HepG2 (cell line): ENCODE measurements around the gene CMTM2. TPM values are rescaled to one million over a fixed set of nuclear protein-coding genes. Genes with fewer than 3 reads are reported as not detected.

Source experiments
- CCAR2 ChIP-seq: fragments of 200-400 bp; formaldehyde crosslinking; optimal IDR thresholded peaks from 2 replicates; pipeline ENCODE3; 2018; ENCODE audit warnings: low read depth, mild to moderate bottlenecking, low read length, moderate library complexity
- FOXP1 ChIP-seq, 2 experiments: fragments of 450-650 bp in 1 of 2; IDR thresholded peaks; 2 replicates each; pipeline ENCODE4 v1.6.1; 2017 to 2018; ENCODE audit warnings: antibody characterized with exemption in 1 of 2
- HNF4A ChIP-seq: sonication (generic); formaldehyde crosslinking; IDR thresholded peaks from 2 replicates; pipeline ENCODE4 v1.4.0; 2020; ENCODE audit warnings: missing genetic modification reagents
- HOXA9 ChIP-seq: sonication (generic); formaldehyde crosslinking; IDR thresholded peaks from 2 replicates; pipeline ENCODE4 v1.8.1; 2022; ENCODE audit warnings: missing genetic modification reagents, mild to moderate bottlenecking, moderate library complexity, borderline replicate concordance
- IKZF1 ChIP-seq: fragments of 450-650 bp; IDR thresholded peaks from 2 replicates; pipeline ENCODE4 v1.7.1; 2016
- KAT7 ChIP-seq: IDR thresholded peaks from 2 replicates; pipeline ENCODE4 v1.6.1; 2018; ENCODE audit warnings: borderline replicate concordance, missing compliant biosample characterization
- NBN ChIP-seq: fragments of 450-650 bp; conservative IDR thresholded peaks from 2 replicates; pipeline ENCODE4 v1.6.1; 2017
- NKX3-1 ChIP-seq: sonication (generic); formaldehyde crosslinking; IDR thresholded peaks from 2 replicates; pipeline ENCODE4 v1.5.0; 2020; ENCODE audit warnings: missing genetic modification reagents
- PRMT3 ChIP-seq: sonication (generic); formaldehyde crosslinking; IDR thresholded peaks from 2 replicates; pipeline ENCODE4 v1.8.1; 2022; ENCODE audit warnings: low read depth, mild to moderate bottlenecking, moderate library complexity, missing genetic modification reagents, borderline replicate concordance
- SNAPC2 ChIP-seq: sonication (generic); formaldehyde crosslinking; IDR thresholded peaks from 2 replicates; pipeline ENCODE4 v1.8.1; 2022; ENCODE audit warnings: mild to moderate bottlenecking, missing genetic modification reagents
- SP1 ChIP-seq, 2 experiments: fragments of 450-650 bp in 1 of 2; sonication (generic) in 1 of 2; formaldehyde crosslinking in 1 of 2; IDR thresholded peaks; 2 replicates each; pipeline versions ENCODE4 v1.4.0 to v1.6.1; 2016 to 2020; ENCODE audit warnings: missing genetic modification reagents in 1 of 2
- TERF1 ChIP-seq: sonication (generic); formaldehyde crosslinking; IDR thresholded peaks from 2 replicates; pipeline ENCODE4 v1.8.0; 2022; ENCODE audit warnings: mild to moderate bottlenecking, missing genetic modification reagents, moderate library complexity
- U2AF1 ChIP-seq: fragments of 200-400 bp; formaldehyde crosslinking; optimal IDR thresholded peaks from 2 replicates; pipeline ENCODE3; 2017; ENCODE audit warnings: mild to moderate bottlenecking, low read depth, low read length
- ZFP41 ChIP-seq: sonication (generic); formaldehyde crosslinking; IDR thresholded peaks from 2 replicates; pipeline ENCODE4 v1.4.0; 2020; ENCODE audit warnings: mild to moderate bottlenecking, missing genetic modification reagents, borderline replicate concordance
- ZNF17 ChIP-seq: sonication (generic); formaldehyde crosslinking; IDR thresholded peaks from 2 replicates; pipeline ENCODE4 v1.5.0; 2020; ENCODE audit warnings: mild to moderate bottlenecking, missing genetic modification reagents
- ZNF3 ChIP-seq: IDR thresholded peaks from 2 replicates; pipeline ENCODE4 v1.7.0; 2017; ENCODE audit warnings: inconsistent platforms
- ZNF558 ChIP-seq: sonication (generic); formaldehyde crosslinking; IDR thresholded peaks from 2 replicates; pipeline ENCODE4 v1.9.0; 2022; ENCODE audit warnings: mild to moderate bottlenecking, missing genetic modification reagents, borderline replicate concordance
- ZNF605 ChIP-seq: sonication (generic); formaldehyde crosslinking; IDR thresholded peaks from 2 replicates; pipeline ENCODE4 v1.8.0; 2022; ENCODE audit warnings: mild to moderate bottlenecking, missing genetic modification reagents
- ZNF678 ChIP-seq: sonication (generic); formaldehyde crosslinking; IDR thresholded peaks from 2 replicates; pipeline ENCODE4 v1.4.0; 2020; ENCODE audit warnings: mild to moderate bottlenecking, missing genetic modification reagents
- ZNF761 ChIP-seq: sonication (generic); formaldehyde crosslinking; conservative IDR thresholded peaks from 2 replicates; pipeline ENCODE4 v1.4.0; 2020; ENCODE audit warnings: mild to moderate bottlenecking, missing genetic modification reagents
- ZNF772 ChIP-seq: sonication (generic); formaldehyde crosslinking; IDR thresholded peaks from 2 replicates; pipeline ENCODE4 v1.5.0; 2020; ENCODE audit warnings: mild to moderate bottlenecking, missing genetic modification reagents
- ZNF773 ChIP-seq: sonication (generic); formaldehyde crosslinking; IDR thresholded peaks from 2 replicates; pipeline ENCODE4 v1.4.0; 2020; ENCODE audit warnings: missing genetic modification reagents, borderline replicate concordance
- ZSCAN20 ChIP-seq: sonication (generic); formaldehyde crosslinking; IDR thresholded peaks from 2 replicates; pipeline ENCODE4 v1.4.0; 2020; ENCODE audit warnings: missing genetic modification reagents, mild to moderate bottlenecking, borderline replicate concordance
- polyA plus RNA-seq, 8 experiments: library from polyadenylated mRNA; depleted of rRNA in 3 of 8; stranded (reverse) in 7 of 8; unstranded in 1 of 8; fragments of >200 nt; fragmentation: Illumina TruSeq in 4 of 8; extraction: Trizol in 4 of 8; gene quantifications; 2 replicates each; pipeline versions ENCODE4 v1.2.1 to v1.2.3, GENCODE V29; 2011 to 2016; ENCODE audit warnings: low read depth in 4 of 8, missing spikeins in 1 of 8, mixed read lengths in 1 of 8; ENCODE audit not compliant: insufficient read depth in 1 of 8
- total RNA-seq, 5 experiments: library from RNA; depleted of rRNA; stranded (reverse); fragments of >200 nt; fragmentation: Illumina TruSeq; extraction: Trizol; gene quantifications; 2 replicates each; pipeline ENCODE4 v1.2.3, GENCODE V29; 2016; ENCODE audit warnings: low read depth in 1 of 5
- TF ChIP-seq, protein P1 (sequence below): sonication (generic); formaldehyde crosslinking; IDR thresholded peaks from 2 replicates; pipeline ENCODE4 v1.8.1; 2023; ENCODE audit warnings: mild to moderate bottlenecking, inconsistent platforms, moderate library complexity, missing genetic modification reagents, borderline replicate concordance
- TF ChIP-seq, protein P2 (sequence below): sonication (generic); formaldehyde crosslinking; IDR thresholded peaks from 2 replicates; pipeline ENCODE4 v1.4.0; 2020; ENCODE audit warnings: mild to moderate bottlenecking, low read depth, missing genetic modification reagents

The CMTM2 gene
- total and polyA plus RNA-seq, 2 of the 13 experiments (the other 11 are each of a cell fraction or from before 2014, with no cell fraction given) = not detected

DNA sequence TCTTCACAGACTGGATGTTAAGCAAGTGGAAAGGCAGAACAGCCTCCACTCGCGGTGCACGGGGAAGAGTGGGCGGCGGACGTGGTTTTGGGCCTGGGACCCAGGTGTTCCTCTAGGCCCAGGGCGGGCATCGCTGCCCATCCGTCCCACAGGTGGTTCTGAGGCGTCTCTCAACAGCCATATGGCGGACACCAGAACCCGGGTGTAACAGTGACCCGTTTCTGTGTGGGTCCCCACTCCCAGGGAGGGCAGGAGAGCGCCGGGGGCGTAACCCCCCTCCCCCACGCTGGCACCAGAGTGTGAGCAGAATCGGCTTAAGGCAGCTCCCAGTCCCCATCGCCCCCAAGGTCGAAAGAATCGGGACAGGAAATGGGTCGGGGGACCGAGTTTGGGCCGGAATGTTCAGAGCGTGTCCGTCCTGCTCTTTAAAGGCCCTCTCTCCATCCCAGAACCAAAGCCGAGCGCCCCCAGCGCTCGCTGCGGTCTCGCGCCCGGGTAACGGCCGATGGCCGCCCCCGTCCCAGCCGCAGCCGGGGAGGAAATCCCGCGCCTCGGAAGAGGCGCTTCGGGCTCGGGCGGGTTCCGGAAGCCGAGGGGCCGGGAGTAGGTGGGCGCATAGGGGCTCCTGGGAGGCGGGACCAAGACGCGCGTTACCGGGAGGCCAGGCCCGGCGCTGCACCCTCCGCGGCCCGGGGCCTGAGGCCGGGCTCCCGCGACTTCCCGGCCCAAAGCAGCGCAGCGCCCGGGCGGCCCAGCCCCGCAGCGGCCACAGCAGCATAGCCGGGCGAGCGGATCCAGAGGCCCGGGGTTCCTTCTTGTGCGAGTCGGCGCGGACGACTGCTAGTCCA lies 29.8 kb upstream of the CMTM2 start, which contains the start of gene TK2 (continued):
- TF ChIP-seq, protein P1, sequence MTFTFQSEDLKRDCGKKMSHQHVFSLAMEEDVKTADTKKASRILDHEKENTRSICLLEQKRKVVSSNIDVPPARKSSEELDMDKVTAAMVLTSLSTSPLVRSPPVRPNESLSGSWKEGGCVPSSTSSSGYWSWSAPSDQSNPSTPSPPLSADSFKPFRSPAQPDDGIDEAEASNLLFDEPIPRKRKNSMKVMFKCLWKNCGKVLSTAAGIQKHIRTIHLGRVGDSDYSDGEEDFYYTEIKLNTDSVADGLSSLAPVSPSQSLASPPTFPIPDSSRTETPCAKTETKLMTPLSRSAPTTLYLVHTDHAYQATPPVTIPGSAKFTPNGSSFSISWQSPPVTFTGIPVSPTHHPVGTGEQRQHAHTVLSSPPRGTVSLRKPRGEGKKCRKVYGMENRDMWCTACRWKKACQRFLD (CRISPR knock-in tag) = no peak
- TF ChIP-seq ZNF558 (CRISPR knock-in tag) (no peak; the same call in 1 of the 2 replicates), NKX3-1 (CRISPR knock-in tag) (peak; percentile 44; the same call in 1 of the 2 replicates), ZNF17 (CRISPR knock-in tag) (no peak), PRMT3 (peak; percentile 30; the same call in 1 of the 2 replicates), ZNF772 (CRISPR knock-in tag) (no peak; the same call in 1 of the 2 replicates), SP1 (IDR thresholded peaks at IDR 0.05) (no peak), SP1 (CRISPR knock-in tag; IDR thresholded peaks at IDR 0.05) (0 out of 2 replicates have a peak, but pooled peaks have one; percentile 21), FOXP1 (IDR thresholded peaks at IDR 0.05) (no peak), FOXP1 (CRISPR knock-in tag; IDR thresholded peaks at IDR 0.05) (no peak), HOXA9 (CRISPR knock-in tag) (no peak), NBN (no peak), KAT7 (peak; percentile 88), ZNF761 (no peak; the same call in 1 of the 2 replicates), ZNF678 (no peak), HNF4A (CRISPR knock-in tag) (no peak), TERF1 (0 out of 2 replicates have a peak, but pooled peaks have one; percentile 69), ZFP41 (CRISPR knock-in tag) (no peak), ZNF773 (no peak), CCAR2 (no peak), U2AF1 (peak; percentile 21), ZNF605 (CRISPR knock-in tag) (no peak), IKZF1 (no peak), SNAPC2 (CRISPR knock-in tag) (no peak), ZSCAN20 (CRISPR knock-in tag) (peak; percentile 93; the same call in 1 of the 2 replicates), ZNF3 (no peak)
- TF ChIP-seq, protein P2, sequence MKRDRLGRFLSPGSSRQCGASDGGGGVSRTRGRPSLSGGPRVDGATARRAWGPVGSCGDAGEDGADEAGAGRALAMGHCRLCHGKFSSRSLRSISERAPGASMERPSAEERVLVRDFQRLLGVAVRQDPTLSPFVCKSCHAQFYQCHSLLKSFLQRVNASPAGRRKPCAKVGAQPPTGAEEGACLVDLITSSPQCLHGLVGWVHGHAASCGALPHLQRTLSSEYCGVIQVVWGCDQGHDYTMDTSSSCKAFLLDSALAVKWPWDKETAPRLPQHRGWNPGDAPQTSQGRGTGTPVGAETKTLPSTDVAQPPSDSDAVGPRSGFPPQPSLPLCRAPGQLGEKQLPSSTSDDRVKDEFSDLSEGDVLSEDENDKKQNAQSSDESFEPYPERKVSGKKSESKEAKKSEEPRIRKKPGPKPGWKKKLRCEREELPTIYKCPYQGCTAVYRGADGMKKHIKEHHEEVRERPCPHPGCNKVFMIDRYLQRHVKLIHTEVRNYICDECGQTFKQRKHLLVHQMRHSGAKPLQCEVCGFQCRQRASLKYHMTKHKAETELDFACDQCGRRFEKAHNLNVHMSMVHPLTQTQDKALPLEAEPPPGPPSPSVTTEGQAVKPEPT (CRISPR knock-in tag) = 0 out of 2 replicates have a peak, but pooled peaks have one; percentile 53
